Neural cell (in vitro differentiated cells): Measurements from ENCODE around the gene ZNF214.

Source experiments
- EP300 ChIP-seq: fragments of 450-650 bp; conservative IDR thresholded peaks from 2 replicates; pipeline ENCODE4 v1.6.1; 2014; ENCODE audit warnings: antibody characterized with exemption, mild to moderate bottlenecking, moderate library complexity; ENCODE audit not compliant: poor library complexity, severe bottlenecking
- EZH2 ChIP-seq: fragments of 200-600, 300-800 bp; shearing (Covaris generic), sonication (generic); IDR thresholded peaks from 2 replicates; pipeline ENCODE4 v1.6.1; 2014; ENCODE audit warnings: antibody characterized with exemption, low read length, borderline replicate concordance, mild to moderate bottlenecking; ENCODE audit not compliant: insufficient read depth, poor library complexity, severe bottlenecking
- MXI1 ChIP-seq: fragments of 450-650 bp; conservative IDR thresholded peaks from 2 replicates; pipeline ENCODE4 v1.6.1; 2014; ENCODE audit warnings: antibody characterized with exemption, mild to moderate bottlenecking; ENCODE audit not compliant: poor library complexity, severe bottlenecking
- POLR2AphosphoS5 ChIP-seq: IDR thresholded peaks from 2 replicates; pipeline ENCODE4 v1.6.1; 2012
- TF ChIP-seq, protein P1 (sequence below): fragments of 450-650 bp; IDR thresholded peaks from 2 replicates; pipeline ENCODE4 v1.5.1; 2014; ENCODE audit warnings: antibody characterized with exemption, mild to moderate bottlenecking, moderate library complexity; ENCODE audit not compliant: poor library complexity, severe bottlenecking
- TF ChIP-seq, protein P2 (sequence below): IDR thresholded peaks from 2 replicates; pipeline ENCODE4 v1.6.1; 2012; ENCODE audit warnings: borderline replicate concordance

DNA sequence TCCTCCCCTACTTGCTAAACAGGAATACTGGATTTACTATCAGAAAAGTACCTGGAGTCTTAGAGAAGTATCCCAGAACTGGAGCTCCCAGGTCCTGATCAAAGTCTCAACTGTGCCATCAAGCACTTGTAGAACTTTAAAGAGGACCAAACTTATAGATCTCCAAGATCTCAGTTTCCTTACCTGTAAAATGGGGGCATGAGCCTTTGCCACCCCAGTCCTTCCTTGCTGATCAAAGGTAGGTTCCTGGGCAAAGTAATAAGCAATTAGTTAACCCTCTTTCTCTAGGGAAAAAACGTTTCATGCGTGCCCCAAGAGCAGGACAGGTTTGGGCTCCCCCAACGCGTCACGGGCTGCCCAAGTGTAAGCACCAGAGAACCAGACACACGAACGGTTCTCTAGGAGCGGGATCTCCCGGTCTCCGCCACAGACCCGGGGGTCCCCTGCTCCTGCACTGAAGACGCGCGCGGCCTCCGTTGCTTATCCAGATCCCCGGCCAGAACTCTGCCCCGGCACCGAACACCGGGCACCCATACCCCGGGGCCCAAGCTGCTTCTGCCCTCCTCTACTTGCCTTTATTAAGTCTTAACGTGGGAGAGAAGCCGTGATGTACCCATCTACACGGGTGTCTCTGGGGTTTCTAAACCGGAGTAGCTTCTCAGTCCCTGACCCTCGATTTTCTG is 505 bp downstream of the ZNF214 start:
- TF ChIP-seq POLR2AphosphoS5 (no peak), EP300 (no peak), EZH2 (no peak), MXI1 (no peak)
- TF ChIP-seq, protein P1, sequence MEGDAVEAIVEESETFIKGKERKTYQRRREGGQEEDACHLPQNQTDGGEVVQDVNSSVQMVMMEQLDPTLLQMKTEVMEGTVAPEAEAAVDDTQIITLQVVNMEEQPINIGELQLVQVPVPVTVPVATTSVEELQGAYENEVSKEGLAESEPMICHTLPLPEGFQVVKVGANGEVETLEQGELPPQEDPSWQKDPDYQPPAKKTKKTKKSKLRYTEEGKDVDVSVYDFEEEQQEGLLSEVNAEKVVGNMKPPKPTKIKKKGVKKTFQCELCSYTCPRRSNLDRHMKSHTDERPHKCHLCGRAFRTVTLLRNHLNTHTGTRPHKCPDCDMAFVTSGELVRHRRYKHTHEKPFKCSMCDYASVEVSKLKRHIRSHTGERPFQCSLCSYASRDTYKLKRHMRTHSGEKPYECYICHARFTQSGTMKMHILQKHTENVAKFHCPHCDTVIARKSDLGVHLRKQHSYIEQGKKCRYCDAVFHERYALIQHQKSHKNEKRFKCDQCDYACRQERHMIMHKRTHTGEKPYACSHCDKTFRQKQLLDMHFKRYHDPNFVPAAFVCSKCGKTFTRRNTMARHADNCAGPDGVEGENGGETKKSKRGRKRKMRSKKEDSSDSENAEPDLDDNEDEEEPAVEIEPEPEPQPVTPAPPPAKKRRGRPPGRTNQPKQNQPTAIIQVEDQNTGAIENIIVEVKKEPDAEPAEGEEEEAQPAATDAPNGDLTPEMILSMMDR: no peak
- TF ChIP-seq, protein P2, sequence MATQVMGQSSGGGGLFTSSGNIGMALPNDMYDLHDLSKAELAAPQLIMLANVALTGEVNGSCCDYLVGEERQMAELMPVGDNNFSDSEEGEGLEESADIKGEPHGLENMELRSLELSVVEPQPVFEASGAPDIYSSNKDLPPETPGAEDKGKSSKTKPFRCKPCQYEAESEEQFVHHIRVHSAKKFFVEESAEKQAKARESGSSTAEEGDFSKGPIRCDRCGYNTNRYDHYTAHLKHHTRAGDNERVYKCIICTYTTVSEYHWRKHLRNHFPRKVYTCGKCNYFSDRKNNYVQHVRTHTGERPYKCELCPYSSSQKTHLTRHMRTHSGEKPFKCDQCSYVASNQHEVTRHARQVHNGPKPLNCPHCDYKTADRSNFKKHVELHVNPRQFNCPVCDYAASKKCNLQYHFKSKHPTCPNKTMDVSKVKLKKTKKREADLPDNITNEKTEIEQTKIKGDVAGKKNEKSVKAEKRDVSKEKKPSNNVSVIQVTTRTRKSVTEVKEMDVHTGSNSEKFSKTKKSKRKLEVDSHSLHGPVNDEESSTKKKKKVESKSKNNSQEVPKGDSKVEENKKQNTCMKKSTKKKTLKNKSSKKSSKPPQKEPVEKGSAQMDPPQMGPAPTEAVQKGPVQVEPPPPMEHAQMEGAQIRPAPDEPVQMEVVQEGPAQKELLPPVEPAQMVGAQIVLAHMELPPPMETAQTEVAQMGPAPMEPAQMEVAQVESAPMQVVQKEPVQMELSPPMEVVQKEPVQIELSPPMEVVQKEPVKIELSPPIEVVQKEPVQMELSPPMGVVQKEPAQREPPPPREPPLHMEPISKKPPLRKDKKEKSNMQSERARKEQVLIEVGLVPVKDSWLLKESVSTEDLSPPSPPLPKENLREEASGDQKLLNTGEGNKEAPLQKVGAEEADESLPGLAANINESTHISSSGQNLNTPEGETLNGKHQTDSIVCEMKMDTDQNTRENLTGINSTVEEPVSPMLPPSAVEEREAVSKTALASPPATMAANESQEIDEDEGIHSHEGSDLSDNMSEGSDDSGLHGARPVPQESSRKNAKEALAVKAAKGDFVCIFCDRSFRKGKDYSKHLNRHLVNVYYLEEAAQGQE: no peak
